HL-60 (cell line): Measurements from ENCODE around the gene FILIP1L.

ENCODE experiments used
- CTCF ChIP-seq: IDR thresholded peaks from one replicate; pipeline ENCODE4 v1.5.1; 2011; ENCODE audit warnings: low read length, control low read depth, inconsistent platforms; ENCODE audit not compliant: insufficient read depth
- GABPA ChIP-seq: IDR thresholded peaks from 2 replicates; pipeline ENCODE4 v1.6.1; 2012; ENCODE audit warnings: low read depth
- POLR2AphosphoS5 ChIP-seq: IDR thresholded peaks from 2 replicates; pipeline ENCODE4 v1.6.1; 2012; ENCODE audit warnings: low read depth

DNA sequence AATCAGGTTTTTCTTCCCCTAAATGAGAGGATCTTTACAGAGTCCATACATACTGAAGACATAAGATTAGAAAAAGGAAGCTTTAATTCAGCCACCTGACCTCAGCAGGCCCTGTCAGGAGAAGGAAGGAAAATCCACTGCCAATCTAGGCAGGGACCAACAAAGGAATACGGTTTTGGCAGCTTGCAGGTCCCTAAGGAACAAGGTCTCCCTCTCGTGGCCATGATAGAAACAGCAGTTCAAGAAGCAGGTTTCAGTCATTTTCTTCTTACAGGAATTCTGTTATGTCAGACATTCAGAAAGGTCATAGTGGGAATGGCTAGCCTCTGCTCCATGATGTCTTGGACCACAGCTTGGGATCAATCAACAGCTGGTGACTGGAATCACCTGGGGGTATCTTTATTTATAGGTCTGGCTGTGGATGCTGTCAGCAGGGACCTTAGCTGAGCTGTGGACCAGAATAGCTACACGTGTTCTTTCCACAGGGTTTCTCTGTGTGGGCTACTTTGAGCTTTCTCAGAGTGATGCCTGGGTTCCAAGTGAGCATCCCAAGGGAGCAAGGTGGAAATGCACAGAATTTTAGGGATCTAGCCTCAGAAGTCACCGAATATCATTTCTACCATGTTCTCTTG is 306.0 kb downstream of the FILIP1L start:
- peak; percentile 90 for TF ChIP-seq CTCF
- TF ChIP-seq POLR2AphosphoS5: no peak
- TF ChIP-seq GABPA: no peak
